ENCODE results near the gene FTCDNL1.

FTCDNL1 gene

GRCh38 chr2:199841409-199841808 is 9.6 kb downstream of the FTCDNL1 start:
- no peak for DNase-seq

- DNase-seq = no peak
These were observed 12.6 kb downstream of the FTCDNL1 start for GRCh38 chr2:199838399-199838798.

- no peak for DNase-seq
These were observed 14.0 kb downstream of the FTCDNL1 start for GRCh38 chr2:199836943-199837342.

GRCh38 chr2:199833525-199833924 is 17.5 kb downstream of the FTCDNL1 start:
- DNase-seq = no peak

- no peak for DNase-seq
These were observed 20.5 kb downstream of the FTCDNL1 start for GRCh38 chr2:199830531-199830930.

- DNase-seq = no peak
These were observed 21.4 kb downstream of the FTCDNL1 start for GRCh38 chr2:199829628-199830027.

GRCh38 chr2:199819746-199820145 is 31.2 kb downstream of the FTCDNL1 start:
- no peak for DNase-seq

- no peak for DNase-seq
These were observed 32.2 kb downstream of the FTCDNL1 start for GRCh38 chr2:199818754-199819153.

GRCh38 chr2:199818026-199818425 is 33.0 kb downstream of the FTCDNL1 start:
- no peak for DNase-seq

- no peak for DNase-seq
These were observed 36.2 kb downstream of the FTCDNL1 start for GRCh38 chr2:199814817-199815211.

- DNase-seq = no peak
These were observed 36.7 kb downstream of the FTCDNL1 start for GRCh38 chr2:199814101-199814816.

- no peak for DNase-seq
These were observed 38.5 kb downstream of the FTCDNL1 start for GRCh38 chr2:199812493-199812892.

GRCh38 chr2:199811346-199811745 is 39.6 kb downstream of the FTCDNL1 start:
- DNase-seq = no peak

- DNase-seq = no peak
These were observed 40.4 kb downstream of the FTCDNL1 start for GRCh38 chr2:199810422-199811171.

GRCh38 chr2:199807966-199808365 is 43.0 kb downstream of the FTCDNL1 start:
- DNase-seq = no peak

- DNase-seq = no peak
These were observed 44.8 kb downstream of the FTCDNL1 start for GRCh38 chr2:199806179-199806578.

GRCh38 chr2:199804831-199805230 is 46.2 kb downstream of the FTCDNL1 start:
- DNase-seq = no peak

GRCh38 chr2:199798831-199799580 is 52.0 kb downstream of the FTCDNL1 start:
- no peak for DNase-seq

GRCh38 chr2:199797431-199798403 is 53.3 kb downstream of the FTCDNL1 start:
- DNase-seq = no peak

- no peak for DNase-seq
These were observed 58.6 kb downstream of the FTCDNL1 start for GRCh38 chr2:199792381-199792780.

- DNase-seq = no peak
These were observed 59.7 kb downstream of the FTCDNL1 start for GRCh38 chr2:199791326-199791725.

- no peak for DNase-seq
These were observed 66.5 kb downstream of the FTCDNL1 start for GRCh38 chr2:199784512-199784911.
